BLaER1 (cell line): ENCODE data around the gene MPO.

Source experiments
- H3K27ac ChIP-seq: shearing (Covaris generic); formaldehyde crosslinking; 2 replicates; pipeline ENCODE4 v1.8.1; 2022
- H3K27me3 ChIP-seq: shearing (Covaris generic); formaldehyde crosslinking; 2 replicates; pipeline ENCODE4 v1.8.1; 2022
- H3K36me3 ChIP-seq: shearing (Covaris generic); formaldehyde crosslinking; 2 replicates; pipeline ENCODE4 v1.8.1; 2022
- H3K4me1 ChIP-seq: shearing (Covaris generic); formaldehyde crosslinking; 2 replicates; pipeline ENCODE4 v1.8.1; 2022
- H3K4me2 ChIP-seq: shearing (Covaris generic); formaldehyde crosslinking; 2 replicates; pipeline ENCODE4 v1.8.1; 2022
- H3K4me3 ChIP-seq: shearing (Covaris generic); formaldehyde crosslinking; 2 replicates; pipeline ENCODE4 v1.8.1; 2022
- H3K9ac ChIP-seq: shearing (Covaris generic); formaldehyde crosslinking; 2 replicates; pipeline ENCODE4 v1.8.1; 2022
- H3K9me3 ChIP-seq: shearing (Covaris generic); formaldehyde crosslinking; 2 replicates; pipeline ENCODE4 v1.8.1; 2022
- H4K20me1 ChIP-seq: shearing (Covaris generic); formaldehyde crosslinking; 2 replicates; pipeline ENCODE4 v1.8.1; 2022
- Cebpa-rat ChIP-seq: shearing (Covaris generic); IDR thresholded peaks from 2 replicates; pipeline ENCODE4 v1.8.1; 2022

Gene MPO

GRCh38 chr17:58279736-58280479 is 827 bp downstream of the MPO start:
- no peaks in the 10 kb centered on the region for H4K20me1 ChIP-seq
- H3K4me2 ChIP-seq: peak overlapping the region; percentile 75; the same call in 1 of the 2 replicates
- peak overlapping the region; percentile 88 for H3K27ac ChIP-seq
- peak overlapping the region; percentile 35; the same call in 1 of the 2 replicates for H3K9ac ChIP-seq
- peaks cover 75% of the 10 kb centered on the region for H3K4me1 ChIP-seq
- no peak for TF ChIP-seq Cebpa-rat
- H3K36me3 ChIP-seq: no peaks in the 10 kb centered on the region
- H3K27me3 ChIP-seq: no peaks in the 10 kb centered on the region
- H3K4me3 ChIP-seq: no peak overlapping the region
- H3K9me3 ChIP-seq: no peaks in the 10 kb centered on the region

GRCh38 chr17:58279016-58279711 is 1.6 kb downstream of the MPO start:
- Histone ChIP-seq H3K9ac (no peak overlapping the region), H3K27ac (peak overlapping the region; percentile 88), H3K4me2 (no peak overlapping the region; the same call in 1 of the 2 replicates), H4K20me1 (no peaks in the 10 kb centered on the region), H3K27me3 (no peaks in the 10 kb centered on the region), H3K36me3 (no peaks in the 10 kb centered on the region), H3K4me3 (no peak overlapping the region), H3K4me1 (peaks cover 67% of the 10 kb centered on the region), H3K9me3 (no peaks in the 10 kb centered on the region)
- no peak for TF ChIP-seq Cebpa-rat

DNA sequence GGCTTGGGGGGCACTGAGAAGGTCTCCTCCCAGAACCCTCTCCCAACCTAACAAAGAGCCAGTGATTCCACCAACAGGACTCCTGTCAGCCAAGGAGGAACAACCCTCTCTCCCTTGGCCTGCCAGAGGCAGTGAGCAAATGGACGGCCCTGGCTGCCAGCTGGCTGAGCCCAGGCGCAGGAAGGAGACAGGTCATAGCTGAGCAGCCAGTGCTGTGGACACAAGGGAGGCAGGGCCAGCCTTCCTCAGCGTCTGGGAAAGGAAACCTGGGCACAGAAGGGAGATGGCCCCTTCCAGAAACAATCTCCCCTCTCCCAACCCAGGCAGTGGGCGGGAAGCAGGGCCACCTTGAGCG is 2.1 kb downstream of the MPO start:
- H3K36me3 ChIP-seq: no peaks in the 10 kb centered on the region
- H3K27me3 ChIP-seq: no peaks in the 10 kb centered on the region
- peak overlapping the region; percentile 88 for H3K27ac ChIP-seq
- no peak for TF ChIP-seq Cebpa-rat
- no peak overlapping the region for H3K9ac ChIP-seq
- H3K4me1 ChIP-seq: peaks cover 62% of the 10 kb centered on the region
- H3K9me3 ChIP-seq: no peaks in the 10 kb centered on the region
- no peak overlapping the region for H3K4me3 ChIP-seq
- no peaks in the 10 kb centered on the region for H4K20me1 ChIP-seq
- H3K4me2 ChIP-seq: peak overlapping the region; percentile 9; the same call in 1 of the 2 replicates

DNA sequence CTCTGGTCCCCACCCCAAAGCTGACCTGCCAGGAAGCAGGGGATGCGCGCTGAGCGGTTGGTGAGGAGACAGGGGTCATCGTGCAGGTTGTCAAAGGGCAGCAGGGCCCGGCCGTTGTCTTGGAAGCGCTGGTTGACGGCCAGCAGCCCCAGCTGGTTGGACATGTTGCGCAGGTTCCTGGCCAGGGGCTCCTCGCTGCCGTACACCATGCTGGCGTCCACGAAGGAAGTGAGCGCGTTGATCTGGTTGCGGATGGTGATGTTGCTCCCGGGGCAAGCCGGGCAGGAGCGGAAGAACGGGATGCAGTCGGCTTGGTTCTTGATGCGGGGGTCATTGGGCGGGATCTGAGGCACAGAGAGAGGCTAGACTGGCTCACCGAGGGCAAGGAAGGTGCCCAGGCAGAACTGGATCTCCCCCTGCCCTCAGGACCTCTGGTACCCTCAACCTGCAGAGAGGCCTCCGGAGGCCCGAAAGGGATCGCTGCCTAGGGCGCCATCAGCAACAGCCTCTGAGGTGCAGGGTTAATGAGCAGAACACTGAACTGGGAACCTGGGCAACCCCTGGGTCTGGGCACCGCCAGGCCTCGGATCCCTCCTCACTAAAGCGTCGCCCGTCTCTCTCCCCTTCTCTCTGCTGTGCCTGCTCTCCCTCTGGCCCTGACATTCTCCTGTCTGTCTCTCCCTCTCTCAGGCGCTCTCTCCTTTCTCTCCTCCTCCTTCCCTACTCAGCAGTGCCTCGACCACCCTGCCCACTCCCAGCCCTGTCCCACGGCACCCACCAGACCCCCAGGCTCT is 2.7 kb downstream of the MPO start:
- Histone ChIP-seq H3K9ac (no peak overlapping the region), H3K4me2 (peak overlapping the region; percentile 9; the same call in 1 of the 2 replicates), H4K20me1 (no peaks in the 10 kb centered on the region), H3K36me3 (no peaks in the 10 kb centered on the region), H3K27ac (peak overlapping the region; percentile 88), H3K9me3 (no peaks in the 10 kb centered on the region), H3K27me3 (no peaks in the 10 kb centered on the region), H3K4me1 (peaks cover 56% of the 10 kb centered on the region), H3K4me3 (no peak overlapping the region)
- TF ChIP-seq Cebpa-rat: no peak

- Histone ChIP-seq H3K36me3 (no peaks in the 10 kb centered on the region), H3K9ac (no peak overlapping the region), H3K27ac (peak overlapping the region; percentile 88), H3K4me3 (no peak overlapping the region), H3K9me3 (no peaks in the 10 kb centered on the region), H4K20me1 (no peaks in the 10 kb centered on the region), H3K4me1 (peaks cover 48% of the 10 kb centered on the region), H3K4me2 (no peak overlapping the region; the same call in 1 of the 2 replicates), H3K27me3 (no peaks in the 10 kb centered on the region)
- no peak for TF ChIP-seq Cebpa-rat
Observed at GRCh38 chr17:58277107-58277801, 3.5 kb downstream of the MPO start.

GRCh38 chr17:58276423-58276822 is 4.3 kb downstream of the MPO start:
- Histone ChIP-seq H3K9me3 (no peaks in the 10 kb centered on the region), H3K27ac (no peak overlapping the region), H4K20me1 (no peaks in the 10 kb centered on the region), H3K36me3 (no peaks in the 10 kb centered on the region), H3K4me2 (no peak overlapping the region), H3K27me3 (no peaks in the 10 kb centered on the region), H3K4me1 (peaks cover 40% of the 10 kb centered on the region), H3K9ac (no peak overlapping the region), H3K4me3 (no peak overlapping the region)
- TF ChIP-seq Cebpa-rat: no peak

DNA sequence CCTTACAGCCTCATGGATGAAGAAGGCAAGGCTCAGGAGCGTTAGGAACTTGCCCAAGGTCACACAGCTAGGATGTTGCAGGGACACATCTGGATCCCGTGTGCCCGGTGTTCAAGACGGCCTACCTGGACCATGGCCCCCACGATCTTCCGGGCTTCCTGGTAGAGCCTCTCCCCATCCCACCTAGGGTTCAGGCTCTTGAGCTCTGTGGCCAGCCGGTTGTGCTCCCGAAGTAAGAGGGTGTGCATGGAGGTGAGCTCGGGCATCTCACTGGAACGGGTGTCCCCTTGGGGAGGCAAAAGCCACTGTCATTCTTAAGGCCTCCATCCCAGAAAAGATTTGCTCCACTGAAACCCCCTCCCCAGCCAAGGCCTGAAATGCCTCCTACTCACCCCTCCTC is 5.3 kb downstream of the MPO start:
- H4K20me1 ChIP-seq: no peaks in the 10 kb centered on the region
- no peak overlapping the region for H3K4me3 ChIP-seq
- H3K27me3 ChIP-seq: no peaks in the 10 kb centered on the region
- H3K4me2 ChIP-seq: no peak overlapping the region
- peaks cover 30% of the 10 kb centered on the region for H3K4me1 ChIP-seq
- TF ChIP-seq Cebpa-rat: no peak
- no peak overlapping the region for H3K27ac ChIP-seq
- no peaks in the 10 kb centered on the region for H3K9me3 ChIP-seq
- no peak overlapping the region for H3K9ac ChIP-seq
- no peaks in the 10 kb centered on the region for H3K36me3 ChIP-seq

DNA sequence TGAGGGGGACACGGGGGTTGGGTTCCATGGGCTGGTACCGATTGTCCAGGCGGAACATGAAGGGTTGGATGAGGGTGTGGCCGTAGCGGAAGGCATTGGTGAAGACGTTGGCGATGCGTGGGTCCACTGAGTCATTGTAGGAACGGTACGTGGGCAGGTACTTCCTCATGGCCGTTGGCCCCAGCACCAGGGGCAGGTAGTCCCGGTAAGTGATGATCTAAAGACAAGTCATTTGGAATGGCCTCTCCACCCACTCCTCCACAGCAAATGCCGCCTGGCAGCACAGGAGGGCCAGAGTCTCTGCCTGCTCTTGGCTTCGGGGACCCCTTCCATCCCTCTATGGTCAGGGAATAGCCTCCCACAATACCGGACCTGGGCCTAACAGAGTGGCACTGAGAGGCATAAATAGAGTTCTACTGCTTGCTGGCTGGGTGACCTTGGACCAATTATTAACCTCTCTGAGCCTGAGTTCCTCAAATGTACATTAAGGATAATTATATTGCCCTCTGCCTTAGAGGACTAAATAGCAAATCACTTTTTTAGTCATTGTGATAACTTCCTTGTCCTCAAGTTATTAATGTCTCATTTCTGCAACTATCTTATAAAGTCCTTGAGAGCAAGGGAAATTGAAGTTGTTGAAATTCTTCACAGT is 7.2 kb downstream of the MPO start:
- Histone ChIP-seq H3K4me2 (no peak overlapping the region), H3K9me3 (no peaks in the 10 kb centered on the region), H3K27me3 (no peaks in the 10 kb centered on the region), H3K4me3 (no peak overlapping the region), H3K36me3 (no peaks in the 10 kb centered on the region), H4K20me1 (no peaks in the 10 kb centered on the region), H3K9ac (no peak overlapping the region), H3K4me1 (peaks cover 11% of the 10 kb centered on the region; the same call in 1 of the 2 replicates), H3K27ac (no peak overlapping the region)
- TF ChIP-seq Cebpa-rat: no peak
